ENCODE results near the gene TAGLN2.

Gene TAGLN2

GRCh38 chr1:159924791-159925718 is at the start of gene TAGLN2:
TSS of gene TAGLN2 (minus strand) at chr1:159925507. CDS start at chr1:159920509, 4,998 bp downstream.
- DNase-seq (ENCODE audit: low spot score) = peak; percentile 97

- DNase-seq (ENCODE audit: low spot score) = no peak
Measured at GRCh38 chr1:159974350-159974965, 49.2 kb upstream of the TAGLN2 start.

DNA sequence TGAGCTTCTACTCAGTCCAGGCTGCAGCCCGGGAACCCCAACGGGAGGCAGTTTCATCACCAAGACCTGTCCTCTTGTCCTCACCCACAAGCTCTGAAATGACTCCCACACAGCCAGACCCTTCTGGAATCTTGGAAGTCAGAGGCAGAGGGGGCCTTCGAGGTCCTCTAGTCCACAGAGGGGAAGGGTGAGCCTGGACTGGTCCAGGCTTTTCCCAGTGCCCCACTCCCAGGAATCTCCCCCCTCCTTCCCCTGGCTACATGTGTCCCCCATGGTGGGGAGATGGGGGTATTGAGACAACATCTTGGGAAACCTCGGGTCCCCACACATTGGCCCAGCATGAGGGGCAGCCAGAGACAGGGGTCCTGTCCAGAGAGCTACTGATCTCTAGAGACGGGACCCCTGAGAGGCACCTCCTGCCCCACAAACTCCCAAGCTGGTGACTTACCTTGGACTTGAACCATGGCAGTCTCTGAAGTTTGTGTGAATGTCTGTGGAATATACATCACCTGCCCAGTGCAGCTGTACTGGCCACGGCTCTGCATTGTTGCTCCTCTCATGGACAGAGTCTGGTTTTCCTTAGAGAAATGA is 48.1 kb upstream of the TAGLN2 start:
- DNase-seq (ENCODE audit: low spot score) = no peak

DNA sequence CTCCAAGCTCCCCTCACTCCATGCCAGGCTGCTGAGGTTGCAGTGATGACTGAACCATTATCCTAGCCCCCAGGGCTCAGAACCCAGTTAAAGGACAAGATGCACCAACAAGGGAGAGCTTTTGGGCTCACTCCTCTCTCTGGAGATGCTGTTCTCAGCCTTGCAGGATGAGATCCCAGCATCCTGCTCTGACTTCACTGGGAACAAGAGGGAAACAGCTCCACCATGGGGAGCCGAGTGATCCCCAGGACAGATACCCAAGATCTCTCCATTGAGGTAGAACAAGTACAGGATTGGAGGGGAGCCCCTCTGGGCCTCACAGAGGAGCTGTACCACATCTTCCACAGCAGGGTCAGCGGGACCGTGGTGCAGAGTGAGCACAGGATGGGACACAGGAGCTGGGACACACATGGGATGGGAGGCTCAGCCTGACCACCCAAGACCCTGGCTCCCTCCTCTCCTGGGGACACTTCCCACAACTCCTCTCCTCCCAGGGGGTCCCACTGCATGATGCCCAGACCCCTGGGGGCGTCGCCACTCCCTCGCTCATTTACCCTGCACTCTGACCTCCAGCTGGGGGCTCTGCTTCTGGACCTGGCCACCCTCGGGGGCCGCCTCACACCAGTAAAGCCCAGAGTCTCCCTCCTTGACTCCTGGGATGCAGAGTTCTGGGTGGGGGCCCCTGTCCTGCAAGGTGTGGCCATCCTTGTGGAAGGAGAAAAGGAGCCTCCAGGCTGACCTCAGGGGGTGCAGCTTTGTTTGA is 47.3 kb upstream of the TAGLN2 start:
- no peak for DNase-seq (ENCODE audit: low spot score)

- DNase-seq (ENCODE audit: low spot score) = no peak
Measured at GRCh38 chr1:159970932-159971342, 45.6 kb upstream of the TAGLN2 start.

DNA sequence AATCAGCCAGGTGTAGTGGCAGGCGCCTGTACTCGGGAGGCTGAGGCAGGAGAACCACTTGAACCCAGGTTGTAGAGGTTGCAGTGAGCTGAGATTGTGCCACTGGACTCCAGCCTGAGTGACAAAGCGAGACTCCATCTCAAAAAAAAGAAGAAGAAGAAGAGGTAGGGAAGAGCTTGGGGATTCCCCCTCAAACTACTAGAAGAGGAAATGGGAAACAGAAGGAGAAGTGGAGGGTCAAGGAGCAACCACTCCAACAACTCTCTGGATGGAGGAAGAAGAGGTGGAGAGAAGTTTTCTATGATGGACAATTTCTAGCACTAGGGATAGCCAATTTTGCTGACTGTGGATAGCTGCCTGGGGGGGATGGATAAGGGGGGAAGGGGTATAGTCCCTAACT is 43.6 kb upstream of the TAGLN2 start:
- no peak for DNase-seq (ENCODE audit: low spot score)

- no peak for DNase-seq (ENCODE audit: low spot score)
Measured at GRCh38 chr1:159965263-159965662, 40.0 kb upstream of the TAGLN2 start.

DNA sequence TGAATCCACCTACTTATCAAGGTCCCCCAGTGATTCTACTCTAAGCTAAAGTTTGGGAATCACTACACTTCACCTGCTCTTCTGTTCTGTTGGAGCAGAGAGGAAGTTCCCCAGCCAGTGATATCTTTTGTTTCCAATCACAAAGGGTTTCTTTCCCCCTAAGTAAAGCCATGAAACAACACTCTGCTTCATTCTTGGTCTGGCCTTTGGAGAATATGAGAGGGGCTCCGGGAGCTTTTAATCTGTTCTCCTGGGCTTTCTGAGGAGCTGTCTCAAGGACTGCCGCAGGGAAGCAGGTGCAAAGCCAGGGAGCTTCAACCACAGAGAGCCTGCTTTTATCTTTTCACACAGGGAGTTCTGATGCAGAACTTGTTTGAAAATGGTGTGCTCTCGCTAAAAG is 38.8 kb upstream of the TAGLN2 start:
- no peak for DNase-seq (ENCODE audit: low spot score)

DNA sequence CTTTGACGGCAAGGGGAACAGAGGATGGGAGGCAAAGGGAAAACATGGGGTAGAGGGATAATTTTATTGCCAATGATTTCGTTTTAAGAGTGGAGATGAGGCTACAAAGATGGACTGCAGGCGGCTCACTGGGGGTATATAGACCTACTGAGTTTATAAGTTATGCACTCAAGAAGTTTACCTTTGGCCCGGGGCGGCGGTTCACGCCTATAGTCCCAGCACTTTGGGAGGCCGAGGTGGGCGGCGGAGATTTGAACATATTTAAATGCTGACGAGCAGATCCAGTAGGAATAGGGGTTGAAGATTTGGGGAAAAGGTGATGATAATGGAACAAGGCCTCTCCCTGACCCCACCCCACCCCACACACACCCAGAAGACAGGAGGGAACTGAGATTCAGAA is 36.9 kb upstream of the TAGLN2 start:
- no peak for DNase-seq (ENCODE audit: low spot score)

DNA sequence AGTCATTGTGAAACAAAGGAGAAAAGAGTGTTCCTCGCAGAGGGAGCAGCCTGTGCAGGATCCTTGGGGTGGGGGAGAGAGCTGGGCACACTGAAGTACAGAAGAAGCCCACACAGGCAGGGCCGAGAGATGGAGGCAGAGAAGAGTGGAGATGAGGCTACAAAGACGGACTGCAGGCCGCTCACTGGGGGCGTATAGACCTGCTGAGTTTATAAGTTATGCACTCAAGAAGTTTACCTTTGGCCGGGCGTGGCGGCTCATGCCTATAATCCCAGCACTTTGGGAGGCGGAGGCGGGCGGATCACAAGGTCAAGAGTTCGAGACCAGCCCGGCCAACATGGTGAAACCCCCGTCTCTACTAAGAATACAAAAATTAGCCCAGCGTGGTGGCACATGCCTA is 36.3 kb upstream of the TAGLN2 start:
- DNase-seq (ENCODE audit: low spot score) = no peak

DNA sequence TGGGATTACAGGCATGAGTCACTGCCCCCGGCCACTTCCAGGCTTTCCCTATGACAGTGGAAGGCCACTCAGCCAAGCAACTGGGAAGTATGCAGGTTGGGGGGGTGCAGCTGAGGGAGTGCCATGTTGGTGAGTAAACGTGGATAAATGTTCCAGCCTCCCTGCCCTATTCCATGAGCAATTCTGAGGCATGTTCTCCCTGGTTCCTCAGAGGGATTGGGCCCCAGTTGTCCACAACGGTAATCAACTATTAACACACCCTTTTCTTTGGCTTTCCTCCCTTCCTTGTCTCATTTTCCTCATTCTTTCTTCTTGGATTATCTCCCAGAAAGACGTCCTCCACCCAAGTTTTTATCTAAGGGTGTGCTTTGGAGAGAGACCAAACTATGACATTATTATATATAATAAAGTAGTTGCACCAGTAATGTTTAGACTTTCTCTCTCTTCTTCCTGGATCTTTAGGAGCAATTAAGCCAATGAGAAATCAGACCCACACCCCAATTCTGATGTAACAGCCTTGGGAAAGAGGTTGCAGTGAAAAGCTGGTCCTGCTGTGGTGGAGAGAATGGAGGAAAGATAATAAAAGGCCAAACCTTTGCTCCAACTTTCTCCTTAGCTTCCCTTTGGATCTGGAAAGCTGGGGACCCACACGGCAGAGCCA is 35.5 kb upstream of the TAGLN2 start:
- peak; percentile 88 for DNase-seq (ENCODE audit: low spot score)

DNA sequence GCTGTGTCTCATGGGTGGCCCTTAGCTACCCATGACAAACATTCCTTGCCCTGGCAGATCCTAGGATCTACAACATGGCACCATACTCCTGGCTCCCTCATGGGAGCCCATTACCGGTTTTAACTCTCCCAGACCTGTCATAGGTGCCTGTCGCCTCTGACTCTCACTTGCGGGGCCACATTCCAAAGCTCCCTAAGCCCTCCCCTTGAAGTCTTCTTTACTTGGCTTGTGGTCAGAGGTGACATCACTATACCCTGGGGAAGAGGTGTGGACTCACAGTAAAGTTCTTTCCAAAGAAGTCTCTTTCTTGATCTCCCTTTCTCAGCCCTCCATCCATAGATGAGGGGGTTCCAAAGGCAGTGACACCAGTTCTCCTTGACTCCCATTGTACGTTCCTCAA is 34.1 kb upstream of the TAGLN2 start:
- DNase-seq (ENCODE audit: low spot score) = no peak

GRCh38 chr1:159958719-159959380 is 33.5 kb upstream of the TAGLN2 start:
- DNase-seq (ENCODE audit: low spot score) = no peak

DNA sequence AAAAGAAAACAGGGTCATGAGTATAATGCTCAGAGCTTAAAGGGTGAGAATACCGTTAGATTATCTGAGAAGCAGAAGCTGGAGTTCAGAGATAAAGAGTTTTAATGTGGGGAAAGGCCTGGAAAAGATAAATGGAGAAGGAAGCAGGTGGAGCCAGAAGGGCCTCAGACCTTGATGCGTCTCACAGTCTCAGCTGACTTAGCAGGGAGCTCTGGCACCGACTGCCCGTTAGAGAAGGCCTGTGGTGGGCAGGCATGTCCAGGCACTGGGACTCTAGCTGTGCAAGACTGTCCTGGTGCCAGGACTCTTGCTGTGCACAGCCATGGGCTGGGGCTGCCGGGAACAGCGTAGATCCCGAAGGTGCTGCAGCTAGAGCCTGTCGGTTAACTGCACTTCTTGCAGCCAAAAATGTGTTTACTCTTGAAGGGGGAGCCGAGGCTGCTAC is 32.5 kb upstream of the TAGLN2 start:
- DNase-seq (ENCODE audit: low spot score) = no peak

DNA sequence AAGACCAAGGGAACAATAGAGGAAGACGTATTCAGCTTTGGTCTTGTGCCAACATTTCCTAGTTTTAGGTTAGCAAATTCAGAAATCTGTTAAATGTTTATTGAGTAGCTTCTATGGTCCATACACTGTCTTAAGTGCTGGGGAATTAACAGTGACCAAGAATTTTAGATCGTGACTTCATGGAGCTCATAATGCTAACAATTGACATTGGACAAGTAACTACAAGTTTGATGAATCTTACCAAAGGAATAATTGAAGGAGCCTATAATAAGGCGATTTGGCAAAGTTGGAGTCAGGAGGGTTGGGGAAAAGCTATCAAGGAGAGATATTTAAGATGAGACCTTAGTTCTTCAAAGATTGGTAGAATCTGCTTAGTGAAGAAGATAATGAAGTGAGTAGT is 30.1 kb upstream of the TAGLN2 start:
- no peak for DNase-seq (ENCODE audit: low spot score)

GRCh38 chr1:159953536-159954515 is 28.5 kb upstream of the TAGLN2 start, which contains the start of gene SLAMF9:
TSS of gene SLAMF9 (minus strand) at chr1:159954237. CDS start at chr1:159954137, 100 bp downstream.
- DNase-seq (ENCODE audit: low spot score) = no peak

DNA sequence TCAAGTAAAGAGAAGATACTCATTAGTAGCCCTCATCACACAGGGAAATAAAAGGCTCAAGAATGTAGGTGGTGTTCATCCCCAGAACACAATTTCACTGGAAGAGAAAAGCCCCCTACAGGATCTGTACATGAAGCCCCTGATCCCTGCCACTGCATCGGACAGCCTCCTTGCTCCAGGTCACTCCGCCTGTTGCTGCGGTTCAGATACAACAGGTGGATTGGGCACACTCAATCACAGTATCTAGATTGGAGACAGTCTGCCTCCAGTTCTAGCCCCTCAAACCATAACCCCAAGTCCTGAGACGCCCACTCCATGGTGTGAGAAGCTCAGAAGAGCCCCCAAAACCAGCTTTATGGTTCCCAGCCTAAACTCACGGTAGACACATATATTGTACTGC is 27.6 kb upstream of the TAGLN2 start:
- DNase-seq (ENCODE audit: low spot score) = no peak

DNA sequence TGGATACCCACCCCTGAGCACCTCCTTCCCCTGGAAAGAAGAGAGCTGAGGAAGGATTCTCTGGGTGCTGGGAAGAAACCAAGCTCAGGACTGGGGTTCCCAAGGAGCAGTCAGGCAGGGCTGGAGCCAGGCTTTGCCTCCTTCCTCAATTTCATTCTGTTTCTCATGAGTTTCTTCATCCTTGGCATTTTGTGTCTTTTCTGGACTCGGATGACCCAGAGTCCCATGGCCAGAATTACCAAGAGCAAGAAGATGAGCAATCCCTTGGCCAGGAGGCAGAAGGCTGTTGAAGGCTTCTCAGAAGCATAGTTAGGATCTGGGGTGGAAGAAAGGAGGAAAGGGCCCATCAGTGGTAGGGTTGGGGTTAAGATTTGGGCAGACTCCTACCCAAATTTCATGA is 26.2 kb upstream of the TAGLN2 start:
- no peak for DNase-seq (ENCODE audit: low spot score)

- DNase-seq (ENCODE audit: low spot score) = no peak
Measured at GRCh38 chr1:159951016-159951415, 25.7 kb upstream of the TAGLN2 start.

- DNase-seq (ENCODE audit: low spot score) = no peak
Measured at GRCh38 chr1:159949981-159950381, 24.7 kb upstream of the TAGLN2 start.

Measured in GM03348 (cell line).